Endodermal cell (in vitro differentiated cells): ENCODE measurements around the gene SHKBP1. TPM values are rescaled to one million over a fixed set of nuclear protein-coding genes. Genes with fewer than 3 reads are reported as not detected.

ENCODE experiments used
- DNase-seq: peaks from one replicate; pipeline ENCODE4 v3.0.0-alpha.2; 2017
- H3K27ac ChIP-seq: 2 replicates; pipeline ENCODE4 v1.5.1; 2013; ENCODE audit warnings: mild to moderate bottlenecking, low read depth, low read length, moderate library complexity
- H3K27me3 ChIP-seq: 2 replicates; pipeline ENCODE4 v1.6.1; 2013; ENCODE audit warnings: mild to moderate bottlenecking, low read length, moderate library complexity; ENCODE audit not compliant: insufficient read depth, control insufficient read depth, poor library complexity, severe bottlenecking
- H3K36me3 ChIP-seq: 2 replicates; pipeline ENCODE4 v1.7.0; 2013; ENCODE audit warnings: mild to moderate bottlenecking, low read length, moderate library complexity; ENCODE audit not compliant: control insufficient read depth, insufficient read depth
- H3K4me1 ChIP-seq: one replicate; pipeline ENCODE4 v1.7.0; 2013; ENCODE audit warnings: low read length; ENCODE audit not compliant: control insufficient read depth, insufficient read depth
- H3K4me3 ChIP-seq: 2 replicates; pipeline ENCODE4 v1.5.1; 2013; ENCODE audit warnings: mild to moderate bottlenecking, low read length, moderate library complexity
- H3K9ac ChIP-seq: 2 replicates; pipeline ENCODE4 v1.6.1; 2013; ENCODE audit warnings: mild to moderate bottlenecking, low read length, moderate library complexity; ENCODE audit not compliant: poor library complexity, severe bottlenecking; ENCODE audit errors: extremely low read depth
- H3K9me3 ChIP-seq: 2 replicates; pipeline ENCODE4 v1.6.1; 2013; ENCODE audit warnings: mild to moderate bottlenecking, low read length, moderate library complexity; ENCODE audit not compliant: control insufficient read depth
- H3K27ac Mint-ChIP-seq: 2 replicates; pipeline ENCODE4 v1.8.0; 2020; ENCODE audit warnings: mixed read lengths
- H3K27me3 Mint-ChIP-seq: 2 replicates; pipeline ENCODE4 v1.8.0; 2021; ENCODE audit warnings: mild to moderate bottlenecking, mixed read lengths; ENCODE audit not compliant: insufficient read depth
- H3K36me3 Mint-ChIP-seq: 2 replicates; pipeline ENCODE4 v1.8.0; 2020; ENCODE audit warnings: low read depth, mixed read lengths
- H3K4me1 Mint-ChIP-seq: 2 replicates; pipeline ENCODE4 v1.8.0; 2020; ENCODE audit warnings: mixed read lengths
- H3K4me3 Mint-ChIP-seq: 2 replicates; pipeline ENCODE4 v1.8.0; 2020; ENCODE audit warnings: mild to moderate bottlenecking, moderate library complexity, mixed read lengths
- H3K9me3 Mint-ChIP-seq: 2 replicates; pipeline ENCODE4 v1.8.0; 2020; ENCODE audit warnings: mild to moderate bottlenecking, mixed read lengths
- CTCF ChIP-seq: fragments of 200-600 bp; sonication (generic); conservative IDR thresholded peaks from 2 replicates; pipeline ENCODE4 v1.5.0; 2021; ENCODE audit warnings: antibody characterized with exemption, mild to moderate bottlenecking
- WGBS, 2 experiments: methylation state at CpG; one replicate each; pipeline versions ENCODE4 v1.1.5 to v1.1.7; 2013; ENCODE audit warnings: missing lambda C conversion rate in 2 of 2, mixed read lengths in 1 of 2; ENCODE audit not compliant: insufficient coverage in 1 of 2, insufficient read length in 1 of 2; 5-methylcytosine and 5-hydroxymethylcytosine counted together
- total RNA-seq, 2 donors: library from RNA; stranded (reverse); fragmentation: NEBNext Ultra II Directional in 1 of 2; extraction: Animal tissue kit (Norgen Biotek cat#: 25700) in 1 of 2; gene quantifications; 2 replicates in 1 of 2; 3 replicates in 1 of 2; pipeline ENCODE4 v1.2.1, GENCODE V29; 2021

SHKBP1 gene
- total RNA-seq, 2 donors from 2014 or later = 110 TPM

GRCh38 chr19:40594255-40594654, 17.6 kb downstream of the SHKBP1 start:
- peaks cover 48% of the 10 kb centered on the region for H3K27me3 Mint-ChIP-seq
- Histone ChIP-seq H3K4me3 (no peak overlapping the region), H3K27ac (peak overlapping the region; percentile 11), H3K9ac (no peak overlapping the region), H3K9me3 (no peaks in the 10 kb centered on the region), H3K36me3 (peaks cover 7% of the 10 kb centered on the region), H3K4me1 (peaks cover under 1% of the 10 kb centered on the region), H3K27me3 (peaks cover 28% of the 10 kb centered on the region)
- no peak for TF ChIP-seq CTCF
- no peak overlapping the region for H3K27ac Mint-ChIP-seq
- H3K4me3 Mint-ChIP-seq = no peak overlapping the region
- peaks cover 1% of the 10 kb centered on the region for H3K9me3 Mint-ChIP-seq
- H3K4me1 Mint-ChIP-seq = no peaks in the 10 kb centered on the region
- H3K36me3 Mint-ChIP-seq = peaks cover 13% of the 10 kb centered on the region
- no peak for DNase-seq
- WGBS, 2 experiments = 46 to 49% methylated on average over 6 to 8 of the region's 8 CpGs

- no peak overlapping the region for H3K4me3 Mint-ChIP-seq
- no peak overlapping the region for H3K27ac Mint-ChIP-seq
These were observed 18.0 kb downstream of the SHKBP1 start for GRCh38 chr19:40594657-40595091.

GRCh38 chr19:40596608-40597328, 20.1 kb downstream of the SHKBP1 start:
- no peak overlapping the region for H3K27ac Mint-ChIP-seq
- Histone ChIP-seq H3K36me3 (no peaks in the 10 kb centered on the region), H3K27me3 (peaks cover 50% of the 10 kb centered on the region), H3K4me1 (peaks cover 8% of the 10 kb centered on the region), H3K9ac (no peak overlapping the region), H3K27ac (no peak overlapping the region), H3K9me3 (no peaks in the 10 kb centered on the region), H3K4me3 (no peak overlapping the region)
- WGBS, 2 experiments = 13% methylated on average over 53 of the region's 53 CpGs; no CpG with 5 or more reads in 1 of the 2 experiments
- H3K36me3 Mint-ChIP-seq = peaks cover 3% of the 10 kb centered on the region
- peaks cover 69% of the 10 kb centered on the region for H3K27me3 Mint-ChIP-seq
- no peaks in the 10 kb centered on the region for H3K9me3 Mint-ChIP-seq
- peaks cover 4% of the 10 kb centered on the region for H3K4me1 Mint-ChIP-seq
- DNase-seq = peak; percentile 89
- no peak overlapping the region for H3K4me3 Mint-ChIP-seq
- no peak for TF ChIP-seq CTCF

More at GRCh38 chr19:40594657-40595091, 18.0 kb downstream of the SHKBP1 start:
- H3K27me3 ChIP-seq = peaks cover 32% of the 10 kb centered on the region
- peak overlapping the region; percentile 11 for H3K27ac ChIP-seq
- peaks cover 2% of the 10 kb centered on the region for H3K4me1 ChIP-seq
- DNase-seq = no peak
- no peak overlapping the region for H3K4me3 ChIP-seq
- no peak for TF ChIP-seq CTCF
- Mint-ChIP-seq H3K9me3 (peaks cover 1% of the 10 kb centered on the region), H3K4me1 (peaks cover 2% of the 10 kb centered on the region), H3K36me3 (peaks cover 11% of the 10 kb centered on the region), H3K27me3 (peaks cover 52% of the 10 kb centered on the region)
- no peaks in the 10 kb centered on the region for H3K9me3 ChIP-seq
- 40 to 61% methylated on average over 9 to 13 of the region's 13 CpGs for WGBS, 2 experiments
- H3K9ac ChIP-seq = no peak overlapping the region
- H3K36me3 ChIP-seq = peaks cover 7% of the 10 kb centered on the region
